HCT116 (cell line): ENCODE measurements around the gene MAP3K21. TPM values are rescaled to one million over a fixed set of nuclear protein-coding genes. Genes with fewer than 3 reads are reported as not detected.
A peak's percentile ranks its signal among the peaks of the same experiment; 100 is the strongest.

Experiments used
- ATAC-seq: fragments of 200-7000 bp; cut with Tn5 transposase; 2 replicates; pipeline ENCODE4 v1.9.1; 2020; ENCODE audit warnings: mild to moderate bottlenecking, moderate library complexity
- BruUV-seq: library from RNA; stranded (reverse); fragments of 400-500 nt; replicated peaks from 2 replicates; lab custom pipeline; 2021; lab: Mats Ljungman, UMichigan
- CTCF ChIA-PET: fragments of 300-600 bp; sonication (Branson Sonifier 250); formaldehyde crosslinking; loops from one replicate; lab custom pipeline; 2021; ENCODE audit warnings: antibody characterized with exemption; lab: Charles Lee
- POLR2A ChIA-PET: fragments of 300-600, 350-600 bp; sonication (Branson Sonifier 250); formaldehyde crosslinking; loops from one replicate; lab custom pipeline; 2021; ENCODE audit warnings: antibody characterized with exemption; lab: Charles Lee
- RAD21 ChIA-PET, 2 experiments: fragments of 300-600 bp; sonication (Branson Sonifier 250); formaldehyde crosslinking; loops; one replicate each; lab custom pipeline; 2023; ENCODE audit warnings: low total read pairs in 2 of 2; ENCODE audit not compliant: uncharacterized antibody in 2 of 2, unreplicated experiment in 2 of 2, low non-redundant PET in 1 of 2; lab: Charles Lee
- DNase-seq: peaks from one replicate; pipeline ENCODE4 v3.0.0-alpha.2; 2010; ENCODE audit warnings: low read depth, low spot score
- H2AFZ ChIP-seq: fragments of 200-600 bp; shearing (Covaris generic), sonication (generic); 2 replicates; pipeline ENCODE4 v1.6.1; 2017; ENCODE audit warnings: low read depth, mixed run types, mixed read lengths, antibody characterized with exemption, low read length; ENCODE audit not compliant: poor library complexity, severe bottlenecking
- H3K27ac ChIP-seq: 2 replicates; pipeline ENCODE4 v1.5.1; 2012; ENCODE audit warnings: low read depth, low read length
- H3K27me3 ChIP-seq: fragments of 200-600 bp; sonication (generic); 2 replicates; pipeline ENCODE4 v1.6.1; 2016; ENCODE audit warnings: mixed run types, low read length, mixed read lengths; ENCODE audit not compliant: insufficient read depth
- H3K36me3 ChIP-seq, 2 experiments: fragments of 200-500 bp in 1 of 2; fragments of 200-600 bp in 1 of 2; sonication (Bioruptor generic) in 1 of 2; sonication (generic) in 1 of 2; 2 replicates each; pipeline versions ENCODE4 v1.5.1 to v1.6.1; 2014 to 2016; ENCODE audit warnings: low read length in 2 of 2, inconsistent platforms in 1 of 2, mixed read lengths in 1 of 2, mixed run types in 1 of 2; ENCODE audit not compliant: insufficient read depth in 2 of 2, control insufficient read depth in 1 of 2
- H3K4me1 ChIP-seq, 2 experiments: fragments of 200-600 bp in 1 of 2; sonication (generic) in 1 of 2; 2 replicates each; pipeline versions ENCODE4 v1.5.1 to v1.6.1; 2012 to 2017; ENCODE audit warnings: low read length in 2 of 2, inconsistent platforms in 1 of 2, mild to moderate bottlenecking in 1 of 2, mixed read lengths in 1 of 2, mixed run types in 1 of 2, moderate library complexity in 1 of 2; ENCODE audit not compliant: insufficient read depth in 2 of 2, control insufficient read depth in 1 of 2
- H3K4me2 ChIP-seq: fragments of 200-600 bp; sonication (generic); 2 replicates; pipeline ENCODE4 v1.6.1; 2017; ENCODE audit warnings: mixed run types, low read length, mixed read lengths
- H3K4me3 ChIP-seq, 2 experiments: fragments of 200-600 bp in 1 of 2; sonication (generic) in 1 of 2; replicated peaks in 1 of 2; 2 replicates each; pipeline ENCODE4 v1.5.1; 2011 to 2016; ENCODE audit warnings: low read length in 2 of 2, control low read depth in 1 of 2, low read depth in 1 of 2, mild to moderate bottlenecking in 1 of 2, mixed read lengths in 1 of 2, mixed run types in 1 of 2
- H3K79me2 ChIP-seq: fragments of 200-600 bp; sonication (generic); 2 replicates; pipeline ENCODE4 v1.6.1; 2017; ENCODE audit warnings: mild to moderate bottlenecking, mixed run types, low read length, moderate library complexity, mixed read lengths; ENCODE audit not compliant: insufficient read depth
- H3K9ac ChIP-seq: fragments of 200-600 bp; sonication (generic); 2 replicates; pipeline ENCODE4 v1.6.1; 2016; ENCODE audit warnings: low read length, mixed read lengths
- H3K9me2 ChIP-seq: fragments of 200-600 bp; sonication (generic), shearing (Covaris generic); 2 replicates; pipeline ENCODE4 v1.6.1; 2017; ENCODE audit warnings: mixed run types, mild to moderate bottlenecking, moderate library complexity; ENCODE audit not compliant: insufficient read depth
- H3K9me3 ChIP-seq, 2 experiments: fragments of 200-500 bp in 1 of 2; fragments of 200-600 bp in 1 of 2; sonication (Bioruptor generic) in 1 of 2; sonication (generic) in 1 of 2; 2 replicates each; pipeline ENCODE4 v1.6.1; 2014 to 2017; ENCODE audit warnings: low read length in 2 of 2, mixed read lengths in 2 of 2, inconsistent platforms in 1 of 2, low read depth in 1 of 2, mild to moderate bottlenecking in 1 of 2, mixed run types in 1 of 2, moderate library complexity in 1 of 2; ENCODE audit not compliant: control insufficient read depth in 1 of 2, insufficient read depth in 1 of 2
- H4K20me1 ChIP-seq: fragments of 200-600 bp; sonication (generic), shearing (Covaris generic); 2 replicates; pipeline ENCODE4 v1.6.1; 2017; ENCODE audit warnings: mixed run types, mild to moderate bottlenecking, moderate library complexity; ENCODE audit not compliant: insufficient read depth
- EGR1 ChIP-seq: IDR thresholded peaks from 2 replicates; pipeline ENCODE4 v1.6.1; 2012; ENCODE audit warnings: low read depth
- ELF1 ChIP-seq: IDR thresholded peaks from 2 replicates; pipeline ENCODE4 v1.6.1; 2012; ENCODE audit warnings: low read depth, borderline replicate concordance
- EZH2 ChIP-seq: fragments of 200-600 bp; sonication (generic); IDR thresholded peaks from 2 replicates; pipeline ENCODE4 v1.6.1; 2017; ENCODE audit warnings: antibody characterized with exemption, mixed run types
- EZH2phosphoT487 ChIP-seq: fragments of 200-600 bp; IDR thresholded peaks from 2 replicates; pipeline ENCODE4 v1.6.1; 2018; ENCODE audit warnings: antibody characterized with exemption, borderline replicate concordance
- POLR2A ChIP-seq: IDR thresholded peaks from 2 replicates; pipeline ENCODE4 v1.7.0; 2011; ENCODE audit warnings: borderline replicate concordance; ENCODE audit not compliant: insufficient read depth, insufficient read length; ENCODE audit errors: extremely low read depth
- SP1 ChIP-seq: IDR thresholded peaks from 2 replicates; pipeline ENCODE4 v1.6.1; 2012; ENCODE audit warnings: low read depth
- TCF7L2 ChIP-seq: IDR thresholded peaks from 2 replicates; pipeline ENCODE4 v1.7.0; 2011; ENCODE audit warnings: borderline replicate concordance, inconsistent platforms; ENCODE audit not compliant: insufficient read depth, insufficient read length; ENCODE audit errors: extremely low read depth
- YY1 ChIP-seq: IDR thresholded peaks from 2 replicates; pipeline ENCODE4 v1.6.1; 2011; ENCODE audit warnings: low read length, low read depth, moderate library complexity, mild to moderate bottlenecking; ENCODE audit not compliant: insufficient replicate concordance; ENCODE audit errors: extremely low read depth
- ZNF274 ChIP-seq: fragments of 200-500 bp; sonication (Bioruptor generic); IDR thresholded peaks from 2 replicates; pipeline ENCODE4 v1.6.1; 2014; ENCODE audit warnings: mild to moderate bottlenecking, low read depth, low read length, inconsistent platforms
- intact Hi-C: fragments of 100-400 bp; cut with micrococcal nuclease; formaldehyde crosslinking; loops from 2 replicates; pipeline ENCODE4 v1.10.0; 2022
- total RNA-seq: library from RNA; stranded (reverse); gene quantifications from one replicate; pipeline ENCODE4 v1.2.1, GENCODE V29; 2021; ENCODE audit not compliant: unreplicated experiment
- TF ChIP-seq, protein P1 (sequence below): IDR thresholded peaks from 2 replicates; pipeline ENCODE4 v1.6.1; 2012

MAP3K21 gene
- total RNA-seq, 1 experiment from 2014 or later, result 19.1 TPM

DNA sequence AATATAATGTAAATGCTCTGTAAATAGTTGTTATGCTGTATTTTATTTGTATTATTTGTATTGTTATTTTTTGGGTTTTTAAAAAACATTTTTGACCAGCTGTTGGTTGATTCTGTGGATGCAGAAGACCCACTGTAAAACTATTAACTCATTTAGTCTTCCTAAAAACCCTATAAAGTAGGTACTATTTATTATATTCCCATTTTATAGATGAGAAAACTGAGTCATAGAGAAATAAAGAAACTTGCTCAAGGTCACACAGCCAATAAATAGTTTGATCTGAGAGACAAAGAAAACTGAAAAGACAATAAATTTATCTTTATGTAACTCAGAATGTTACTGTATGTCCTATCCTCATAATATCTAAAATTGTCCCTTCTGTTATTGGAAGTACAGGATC, 1.2 kb upstream of the MAP3K21 start:
- no peaks in the 10 kb centered on the region for H3K36me3 ChIP-seq
- CTCF ChIA-PET, result no interaction called here
- BruUV-seq, result no TSS peak
- TF ChIP-seq TCF7L2 (no peak), EZH2 (no peak)
- TF ChIP-seq, protein P1, sequence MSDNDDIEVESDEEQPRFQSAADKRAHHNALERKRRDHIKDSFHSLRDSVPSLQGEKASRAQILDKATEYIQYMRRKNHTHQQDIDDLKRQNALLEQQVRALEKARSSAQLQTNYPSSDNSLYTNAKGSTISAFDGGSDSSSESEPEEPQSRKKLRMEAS, result no peak
- TF ChIP-seq, all 23 proteins: peak for 0
- H3K27ac ChIP-seq, result no peak overlapping the region
- no peak overlapping the region for H3K9ac ChIP-seq
- peaks cover 9 to 20% of the 10 kb centered on the region in 2 experiments for H3K4me1 ChIP-seq
- no peaks in the 10 kb centered on the region for H4K20me1 ChIP-seq
- ATAC-seq (no peak), DNase-seq (no peak)
- H3K79me2 ChIP-seq, result peaks cover 28% of the 10 kb centered on the region
- intact Hi-C loops, result no loop called here
- H3K9me3 ChIP-seq, result no peaks in the 10 kb centered on the region
- no peaks in the 10 kb centered on the region for H3K27me3 ChIP-seq
- ChIA-PET RAD21 (no interaction called here), POLR2A (no interaction called here)
- peak overlapping the region; percentile 91 for H3K4me2 ChIP-seq
- no peaks in the 10 kb centered on the region for H3K9me2 ChIP-seq
- peak overlapping the region; percentile 94 for H2AFZ ChIP-seq
- peak overlapping the region; percentile 54 to 59; a peak in 3 of 4 replicates for H3K4me3 ChIP-seq

GRCh38 chr1:233326811-233327650, 493 bp upstream of the MAP3K21 start:
- peak; percentile 95 for DNase-seq
- Histone ChIP-seq H3K27ac (no peak overlapping the region), H2AFZ (peak overlapping the region; percentile 94), H3K9me3 (no peaks in the 10 kb centered on the region), H3K4me2 (peak overlapping the region; percentile 91), H3K36me3 (no peaks in the 10 kb centered on the region), H3K4me3 (peak overlapping the region; percentile 54 to 59), H3K4me1 (peaks cover 9 to 20% of the 10 kb centered on the region in 2 experiments), H3K9me2 (no peaks in the 10 kb centered on the region), H3K27me3 (no peaks in the 10 kb centered on the region), H3K79me2 (peaks cover 35% of the 10 kb centered on the region), H3K9ac (peak overlapping the region; percentile 50), H4K20me1 (no peaks in the 10 kb centered on the region)
- ATAC-seq, result peak; percentile 91
- TF ChIP-seq EZH2phosphoT487, result no peak
- peak; percentile 73 for TF ChIP-seq EGR1
- TF ChIP-seq ZNF274, result no peak
- TF ChIP-seq, protein P1, result peak; percentile 54; the same call in 1 of the 2 replicates
- no peak for TF ChIP-seq YY1
- no peak for TF ChIP-seq POLR2A
- no peak for TF ChIP-seq TCF7L2
- no peak for TF ChIP-seq ELF1
- TF ChIP-seq SP1, result no peak
- TSS peak; percentile 70 for BruUV-seq
- POLR2A ChIA-PET, result no interaction called here
- RAD21 ChIA-PET, result no interaction called here
- intact Hi-C loops, result no loop called here
- CTCF ChIA-PET, result no interaction called here
